Measurements from ENCODE around the gene ATP9B.

ATP9B gene

DNA sequence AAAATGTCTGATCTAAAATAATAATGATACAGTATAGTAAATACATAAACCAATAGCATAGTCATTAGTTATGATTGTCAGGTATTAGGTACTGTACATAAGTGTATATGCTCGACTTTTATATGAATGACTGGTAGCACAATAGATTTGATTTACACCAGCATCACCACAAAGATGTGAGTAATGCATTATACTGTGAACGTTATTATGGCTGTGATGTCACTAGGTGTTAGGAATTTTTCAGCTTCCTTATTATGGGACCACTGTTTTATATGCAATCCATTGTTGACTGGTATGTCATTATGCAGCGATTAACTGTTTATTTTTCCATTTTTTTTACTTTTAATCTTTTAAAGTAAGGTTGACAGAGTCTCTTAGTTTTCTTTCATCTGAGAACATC, 23.7 kb downstream of the ATP9B start:
- TF ChIP-seq SNAI2 (CRISPR knock-in tag; IDR thresholded peaks at IDR 0.05), result no peak
- no peak for TF ChIP-seq ZNF70 (CRISPR knock-in tag; IDR thresholded peaks at IDR 0.05)
- no peak for TF ChIP-seq ZC3H10 (CRISPR knock-in tag; IDR thresholded peaks at IDR 0.05)
- TF ChIP-seq ZFP30 (CRISPR knock-in tag; IDR thresholded peaks at IDR 0.05), result no peak
- TF ChIP-seq PPARA (CRISPR knock-in tag; IDR thresholded peaks at IDR 0.05; ENCODE audit: borderline replicate concordance), result no peak
- TF ChIP-seq, protein P1, sequence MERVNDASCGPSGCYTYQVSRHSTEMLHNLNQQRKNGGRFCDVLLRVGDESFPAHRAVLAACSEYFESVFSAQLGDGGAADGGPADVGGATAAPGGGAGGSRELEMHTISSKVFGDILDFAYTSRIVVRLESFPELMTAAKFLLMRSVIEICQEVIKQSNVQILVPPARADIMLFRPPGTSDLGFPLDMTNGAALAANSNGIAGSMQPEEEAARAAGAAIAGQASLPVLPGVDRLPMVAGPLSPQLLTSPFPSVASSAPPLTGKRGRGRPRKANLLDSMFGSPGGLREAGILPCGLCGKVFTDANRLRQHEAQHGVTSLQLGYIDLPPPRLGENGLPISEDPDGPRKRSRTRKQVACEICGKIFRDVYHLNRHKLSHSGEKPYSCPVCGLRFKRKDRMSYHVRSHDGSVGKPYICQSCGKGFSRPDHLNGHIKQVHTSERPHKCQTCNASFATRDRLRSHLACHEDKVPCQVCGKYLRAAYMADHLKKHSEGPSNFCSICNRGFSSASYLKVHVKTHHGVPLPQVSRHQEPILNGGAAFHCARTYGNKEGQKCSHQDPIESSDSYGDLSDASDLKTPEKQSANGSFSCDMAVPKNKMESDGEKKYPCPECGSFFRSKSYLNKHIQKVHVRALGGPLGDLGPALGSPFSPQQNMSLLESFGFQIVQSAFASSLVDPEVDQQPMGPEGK (CRISPR knock-in tag; IDR thresholded peaks at IDR 0.05; ENCODE audit: borderline replicate concordance), result no peak
- no peak for TF ChIP-seq ISL1 (CRISPR knock-in tag; IDR thresholded peaks at IDR 0.05)
- TF ChIP-seq ZNF8 (CRISPR knock-in tag; IDR thresholded peaks at IDR 0.05), result no peak
- TF ChIP-seq CSDC2 (CRISPR knock-in tag; IDR thresholded peaks at IDR 0.05), result no peak
- no peak for TF ChIP-seq ZFP3 (CRISPR knock-in tag; IDR thresholded peaks at IDR 0.05)
- TF ChIP-seq ZNF565 (CRISPR knock-in tag; conservative IDR thresholded peaks at IDR 0.05; ENCODE audit: low read depth), result no peak
- TF ChIP-seq ESRRG (CRISPR knock-in tag; IDR thresholded peaks at IDR 0.05), result no peak
- TF ChIP-seq, protein P2, sequence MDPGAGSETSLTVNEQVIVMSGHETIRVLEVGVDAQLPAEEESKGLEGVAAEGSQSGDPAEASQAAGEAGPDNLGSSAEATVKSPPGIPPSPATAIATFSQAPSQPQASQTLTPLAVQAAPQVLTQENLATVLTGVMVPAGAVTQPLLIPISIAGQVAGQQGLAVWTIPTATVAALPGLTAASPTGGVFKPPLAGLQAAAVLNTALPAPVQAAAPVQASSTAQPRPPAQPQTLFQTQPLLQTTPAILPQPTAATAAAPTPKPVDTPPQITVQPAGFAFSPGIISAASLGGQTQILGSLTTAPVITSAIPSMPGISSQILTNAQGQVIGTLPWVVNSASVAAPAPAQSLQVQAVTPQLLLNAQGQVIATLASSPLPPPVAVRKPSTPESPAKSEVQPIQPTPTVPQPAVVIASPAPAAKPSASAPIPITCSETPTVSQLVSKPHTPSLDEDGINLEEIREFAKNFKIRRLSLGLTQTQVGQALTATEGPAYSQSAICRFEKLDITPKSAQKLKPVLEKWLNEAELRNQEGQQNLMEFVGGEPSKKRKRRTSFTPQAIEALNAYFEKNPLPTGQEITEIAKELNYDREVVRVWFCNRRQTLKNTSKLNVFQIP (CRISPR knock-in tag; IDR thresholded peaks at IDR 0.05; ENCODE audit: borderline replicate concordance, low read depth), result no peak
- TF ChIP-seq, protein P3, sequence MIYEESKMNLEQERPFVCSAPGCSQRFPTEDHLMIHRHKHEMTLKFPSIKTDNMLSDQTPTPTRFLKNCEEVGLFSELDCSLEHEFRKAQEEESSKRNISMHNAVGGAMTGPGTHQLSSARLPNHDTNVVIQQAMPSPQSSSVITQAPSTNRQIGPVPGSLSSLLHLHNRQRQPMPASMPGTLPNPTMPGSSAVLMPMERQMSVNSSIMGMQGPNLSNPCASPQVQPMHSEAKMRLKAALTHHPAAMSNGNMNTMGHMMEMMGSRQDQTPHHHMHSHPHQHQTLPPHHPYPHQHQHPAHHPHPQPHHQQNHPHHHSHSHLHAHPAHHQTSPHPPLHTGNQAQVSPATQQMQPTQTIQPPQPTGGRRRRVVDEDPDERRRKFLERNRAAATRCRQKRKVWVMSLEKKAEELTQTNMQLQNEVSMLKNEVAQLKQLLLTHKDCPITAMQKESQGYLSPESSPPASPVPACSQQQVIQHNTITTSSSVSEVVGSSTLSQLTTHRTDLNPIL (CRISPR knock-in tag; IDR thresholded peaks at IDR 0.05; ENCODE audit: low read depth), result no peak
- TF ChIP-seq, protein P4, sequence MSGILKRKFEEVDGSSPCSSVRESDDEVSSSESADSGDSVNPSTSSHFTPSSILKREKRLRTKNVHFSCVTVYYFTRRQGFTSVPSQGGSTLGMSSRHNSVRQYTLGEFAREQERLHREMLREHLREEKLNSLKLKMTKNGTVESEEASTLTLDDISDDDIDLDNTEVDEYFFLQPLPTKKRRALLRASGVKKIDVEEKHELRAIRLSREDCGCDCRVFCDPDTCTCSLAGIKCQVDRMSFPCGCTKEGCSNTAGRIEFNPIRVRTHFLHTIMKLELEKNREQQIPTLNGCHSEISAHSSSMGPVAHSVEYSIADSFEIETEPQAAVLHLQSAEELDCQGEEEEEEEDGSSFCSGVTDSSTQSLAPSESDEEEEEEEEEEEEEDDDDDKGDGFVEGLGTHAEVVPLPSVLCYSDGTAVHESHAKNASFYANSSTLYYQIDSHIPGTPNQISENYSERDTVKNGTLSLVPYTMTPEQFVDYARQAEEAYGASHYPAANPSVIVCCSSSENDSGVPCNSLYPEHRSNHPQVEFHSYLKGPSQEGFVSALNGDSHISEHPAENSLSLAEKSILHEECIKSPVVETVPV (CRISPR knock-in tag; IDR thresholded peaks at IDR 0.05), result no peak
- ATAC-seq, result no peak

DNA sequence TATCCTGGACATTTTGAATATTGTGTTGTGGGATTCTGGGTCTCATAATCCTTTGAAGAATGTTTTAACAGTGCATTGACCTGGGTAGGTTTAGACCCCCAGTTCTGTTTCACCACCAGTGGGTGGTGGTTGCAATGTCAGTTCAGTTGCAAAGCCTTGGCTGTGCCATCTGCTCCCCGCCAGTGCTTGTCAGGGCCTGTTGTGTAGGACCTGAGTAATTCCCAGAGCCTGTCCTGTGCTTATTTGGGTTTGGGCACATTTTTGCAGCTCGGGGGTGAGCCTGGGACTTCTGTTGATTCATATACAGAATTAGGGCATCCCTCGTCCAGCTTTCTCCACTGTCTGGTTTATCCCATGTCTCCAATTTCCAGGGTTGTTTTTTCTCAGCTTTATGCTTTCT, 24.8 kb downstream of the ATP9B start:
- TF ChIP-seq CSDC2 (CRISPR knock-in tag; IDR thresholded peaks at IDR 0.05) (no peak), ZNF8 (CRISPR knock-in tag; IDR thresholded peaks at IDR 0.05) (no peak), SNAI2 (CRISPR knock-in tag; IDR thresholded peaks at IDR 0.05) (no peak), ZFP30 (CRISPR knock-in tag; IDR thresholded peaks at IDR 0.05) (no peak), PPARA (CRISPR knock-in tag; IDR thresholded peaks at IDR 0.05; ENCODE audit: borderline replicate concordance) (no peak)
- TF ChIP-seq, protein P4 (CRISPR knock-in tag; IDR thresholded peaks at IDR 0.05), result no peak

DNA sequence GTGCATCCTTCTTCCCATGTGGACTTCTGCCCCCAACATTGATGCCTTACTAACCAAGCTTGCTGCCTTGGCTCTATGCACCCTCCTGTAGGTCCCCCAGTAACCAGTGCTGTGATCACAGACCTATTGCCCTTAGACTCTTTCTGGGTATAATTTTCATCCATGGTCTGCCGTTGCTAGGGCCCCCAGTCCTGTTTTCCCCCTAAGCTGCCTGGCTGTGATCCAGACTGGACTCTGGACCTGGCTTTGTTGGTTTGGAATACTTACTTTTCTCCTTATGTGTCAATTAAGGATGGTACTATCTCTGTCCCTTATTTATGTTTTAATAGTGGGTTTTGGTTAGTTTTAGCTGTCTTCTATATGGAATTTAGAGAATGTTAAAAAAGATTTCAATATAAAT, 26.0 kb downstream of the ATP9B start:
- no peak for TF ChIP-seq ZNF565 (CRISPR knock-in tag; conservative IDR thresholded peaks at IDR 0.05; ENCODE audit: low read depth)
- no peak for TF ChIP-seq ZFP3 (CRISPR knock-in tag; IDR thresholded peaks at IDR 0.05)
- no peak for TF ChIP-seq TOX (CRISPR knock-in tag; IDR thresholded peaks at IDR 0.05; ENCODE audit: borderline replicate concordance)
- TF ChIP-seq ZNF8 (CRISPR knock-in tag; IDR thresholded peaks at IDR 0.05), result no peak
- TF ChIP-seq, protein P2 (CRISPR knock-in tag; IDR thresholded peaks at IDR 0.05; ENCODE audit: borderline replicate concordance, low read depth), result no peak
- TF ChIP-seq, protein P1 (CRISPR knock-in tag; IDR thresholded peaks at IDR 0.05; ENCODE audit: borderline replicate concordance), result no peak
- no peak for TF ChIP-seq OSR1 (CRISPR knock-in tag; IDR thresholded peaks at IDR 0.05)
- TF ChIP-seq ESRRG (CRISPR knock-in tag; IDR thresholded peaks at IDR 0.05), result no peak
- no peak for TF ChIP-seq ISL1 (CRISPR knock-in tag; IDR thresholded peaks at IDR 0.05)
- TF ChIP-seq ZC3H10 (CRISPR knock-in tag; IDR thresholded peaks at IDR 0.05), result no peak
- no peak for TF ChIP-seq PPARA (CRISPR knock-in tag; IDR thresholded peaks at IDR 0.05; ENCODE audit: borderline replicate concordance)
- no peak for TF ChIP-seq BACH2 (CRISPR knock-in tag; IDR thresholded peaks at IDR 0.05; ENCODE audit: borderline replicate concordance)
- no peak for TF ChIP-seq TCF4 (CRISPR knock-in tag; IDR thresholded peaks at IDR 0.05; ENCODE audit: borderline replicate concordance)
- TF ChIP-seq, protein P4 (CRISPR knock-in tag; IDR thresholded peaks at IDR 0.05), result no peak
- TF ChIP-seq, protein P5, sequence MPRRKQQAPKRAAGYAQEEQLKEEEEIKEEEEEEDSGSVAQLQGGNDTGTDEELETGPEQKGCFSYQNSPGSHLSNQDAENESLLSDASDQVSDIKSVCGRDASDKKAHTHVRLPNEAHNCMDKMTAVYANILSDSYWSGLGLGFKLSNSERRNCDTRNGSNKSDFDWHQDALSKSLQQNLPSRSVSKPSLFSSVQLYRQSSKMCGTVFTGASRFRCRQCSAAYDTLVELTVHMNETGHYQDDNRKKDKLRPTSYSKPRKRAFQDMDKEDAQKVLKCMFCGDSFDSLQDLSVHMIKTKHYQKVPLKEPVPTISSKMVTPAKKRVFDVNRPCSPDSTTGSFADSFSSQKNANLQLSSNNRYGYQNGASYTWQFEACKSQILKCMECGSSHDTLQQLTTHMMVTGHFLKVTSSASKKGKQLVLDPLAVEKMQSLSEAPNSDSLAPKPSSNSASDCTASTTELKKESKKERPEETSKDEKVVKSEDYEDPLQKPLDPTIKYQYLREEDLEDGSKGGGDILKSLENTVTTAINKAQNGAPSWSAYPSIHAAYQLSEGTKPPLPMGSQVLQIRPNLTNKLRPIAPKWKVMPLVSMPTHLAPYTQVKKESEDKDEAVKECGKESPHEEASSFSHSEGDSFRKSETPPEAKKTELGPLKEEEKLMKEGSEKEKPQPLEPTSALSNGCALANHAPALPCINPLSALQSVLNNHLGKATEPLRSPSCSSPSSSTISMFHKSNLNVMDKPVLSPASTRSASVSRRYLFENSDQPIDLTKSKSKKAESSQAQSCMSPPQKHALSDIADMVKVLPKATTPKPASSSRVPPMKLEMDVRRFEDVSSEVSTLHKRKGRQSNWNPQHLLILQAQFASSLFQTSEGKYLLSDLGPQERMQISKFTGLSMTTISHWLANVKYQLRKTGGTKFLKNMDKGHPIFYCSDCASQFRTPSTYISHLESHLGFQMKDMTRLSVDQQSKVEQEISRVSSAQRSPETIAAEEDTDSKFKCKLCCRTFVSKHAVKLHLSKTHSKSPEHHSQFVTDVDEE (CRISPR knock-in tag; IDR thresholded peaks at IDR 0.05), result no peak
- no peak for ATAC-seq

More for the DNA sequence above, 24.8 kb downstream of the ATP9B start:
- no peak for ATAC-seq
